PC-3 (cell line): Measurements from ENCODE around the gene NPRL2. TPM values are rescaled to one million over a fixed set of nuclear protein-coding genes. Genes with fewer than 3 reads are reported as not detected.

ENCODE experiments used
- ATAC-seq: fragments of 200-7000 bp; cut with Tn5 transposase; 2 replicates; pipeline ENCODE4 v1.9.1; 2020; ENCODE audit warnings: mild to moderate bottlenecking, moderate library complexity
- BruUV-seq: library from RNA; stranded (reverse); fragments of 400-500 nt; replicated peaks from 2 replicates; lab custom pipeline; 2021; lab: Mats Ljungman, UMichigan
- CTCF ChIA-PET: fragments of 300-600 bp; sonication (Branson Sonifier 250); formaldehyde crosslinking; loops from one replicate; lab custom pipeline; 2022; ENCODE audit warnings: antibody characterized with exemption; lab: Charles Lee
- POLR2A ChIA-PET: fragments of 300-600 bp; sonication (Branson Sonifier 250); formaldehyde crosslinking; loops from one replicate; lab custom pipeline; 2022; ENCODE audit warnings: antibody characterized with exemption; ENCODE audit not compliant: unreplicated experiment; lab: Charles Lee
- DNase-seq: peaks from one replicate; pipeline ENCODE4 v3.0.0-alpha.2; 2015
- H2AFZ ChIP-seq: fragments of 300-600 bp; sonication (generic); 2 replicates; pipeline ENCODE4 v1.6.0; 2016; ENCODE audit warnings: antibody characterized with exemption, low read length
- H3F3A ChIP-seq: fragments of 300-600 bp; sonication (generic); one replicate; pipeline ENCODE4 v1.6.0; 2017; ENCODE audit warnings: antibody characterized with exemption, low read length, control low read depth, mild to moderate bottlenecking; ENCODE audit not compliant: unreplicated experiment
- H3K27ac ChIP-seq: fragments of 300-600 bp; sonication (generic); 2 replicates; pipeline ENCODE4 v1.5.1; 2016; ENCODE audit warnings: mild to moderate bottlenecking, low read length
- H3K27me3 ChIP-seq: fragments of 300-600 bp; sonication (generic); 2 replicates; pipeline ENCODE4 v1.6.1; 2016; ENCODE audit warnings: low read length, mixed read lengths
- H3K36me3 ChIP-seq: fragments of 300-600 bp; sonication (generic); 2 replicates; pipeline ENCODE4 v1.6.1; 2016; ENCODE audit warnings: low read depth, mixed run types, low read length, mixed read lengths
- H3K4me1 ChIP-seq: fragments of 300-600 bp; sonication (generic); 2 replicates; pipeline ENCODE4 v1.5.1; 2016; ENCODE audit warnings: low read length; ENCODE audit not compliant: insufficient read depth
- H3K4me2 ChIP-seq: fragments of 300-600 bp; sonication (generic); 2 replicates; pipeline ENCODE4 v1.6.0; 2016; ENCODE audit warnings: low read length
- H3K4me3 ChIP-seq: fragments of 300-600 bp; sonication (generic); 2 replicates; pipeline ENCODE4 v1.5.1; 2016; ENCODE audit warnings: mild to moderate bottlenecking, low read length, mixed read lengths
- H3K79me2 ChIP-seq: fragments of 300-600 bp; sonication (generic); 2 replicates; pipeline ENCODE4 v1.6.1; 2017; ENCODE audit warnings: low read length, mixed read lengths
- H3K9ac ChIP-seq: fragments of 300-600 bp; sonication (generic); 2 replicates; pipeline ENCODE4 v1.6.0; 2016; ENCODE audit warnings: mild to moderate bottlenecking, low read length
- H3K9me2 ChIP-seq: fragments of 300-600 bp; sonication (generic); replicated peaks from 2 replicates; pipeline ENCODE4 v1.6.1; 2016; ENCODE audit warnings: mixed run types, low read length, mixed read lengths
- H3K9me3 ChIP-seq: fragments of 300-600 bp; sonication (generic); 2 replicates; pipeline ENCODE4 v1.6.1; 2016; ENCODE audit warnings: low read length, mixed read lengths
- H4K20me1 ChIP-seq: fragments of 300-600 bp; sonication (generic); 2 replicates; pipeline ENCODE4 v1.6.1; 2016; ENCODE audit warnings: low read length, mixed read lengths
- CTCF ChIP-seq: fragments of 300-600 bp; sonication (generic); conservative IDR thresholded peaks from 2 replicates; pipeline ENCODE4 v1.5.1; 2017; ENCODE audit warnings: antibody characterized with exemption, low read depth, mild to moderate bottlenecking, low read length
- EZH2 ChIP-seq: fragments of 300-600 bp; sonication (generic); IDR thresholded peaks from one replicate; pipeline ENCODE4 v1.6.1; 2017; ENCODE audit warnings: antibody characterized with exemption, mild to moderate bottlenecking, low read length; ENCODE audit not compliant: unreplicated experiment
- EZH2phosphoT487 ChIP-seq: fragments of 300-600 bp; sonication (generic); IDR thresholded peaks from 2 replicates; pipeline ENCODE4 v1.6.1; 2018; ENCODE audit warnings: mild to moderate bottlenecking, antibody characterized with exemption, low read length, borderline replicate concordance
- intact Hi-C: fragments of 100-400 bp; cut with micrococcal nuclease; formaldehyde crosslinking; loops from 2 replicates; pipeline ENCODE4 v1.9.0; 2023
- total RNA-seq: library from RNA; depleted of rRNA; stranded (reverse); fragments of >200 nt; gene quantifications from 2 replicates; pipeline ENCODE4 v1.2.3, GENCODE V29; 2014

The NPRL2 gene
- total RNA-seq, 1 experiment from 2014 or later, result 56.9 TPM

DNA sequence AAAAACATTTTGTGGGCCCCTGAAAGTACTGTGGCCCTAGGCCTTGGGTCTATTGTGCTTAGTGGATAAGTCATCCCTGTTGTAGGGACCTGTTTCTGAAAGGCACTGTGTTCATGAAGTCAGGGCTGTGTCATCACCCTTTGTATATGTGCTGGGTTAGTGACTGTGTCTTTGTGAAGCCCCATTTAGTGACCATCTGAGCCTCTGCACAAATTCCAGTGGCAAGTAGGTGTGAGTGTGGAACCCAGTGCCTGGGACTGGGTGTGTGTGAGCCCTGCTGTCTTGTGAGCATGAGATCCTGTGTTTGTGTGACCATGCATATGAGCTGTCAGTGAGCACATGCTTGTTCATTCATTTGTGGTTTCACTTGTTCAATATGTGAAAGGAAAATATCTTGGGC is 46.0 kb downstream of the NPRL2 start:
- ChIA-PET CTCF (no interaction called here), POLR2A (no interaction called here)
- Histone ChIP-seq H3K79me2 (0 out of 2 replicates have a peak, but pooled peaks cover 3% of the 10 kb centered on the region), H3K27me3 (no peaks in the 10 kb centered on the region), H3K9me2 (no peaks in the 10 kb centered on the region), H2AFZ (no peak overlapping the region), H3K9me3 (0 out of 2 replicates have a peak, but pooled peaks cover 5% of the 10 kb centered on the region), H3K9ac (no peak overlapping the region), H3K4me1 (peaks cover 10% of the 10 kb centered on the region), H3K27ac (no peak overlapping the region), H3K36me3 (no peaks in the 10 kb centered on the region; the same call in 1 of the 2 replicates), H3K4me2 (no peak overlapping the region), H3F3A (no peaks in the 10 kb centered on the region), H3K4me3 (no peak overlapping the region), H4K20me1 (no peaks in the 10 kb centered on the region)
- DNase-seq (peak; percentile 33), ATAC-seq (no peak)
- intact Hi-C loops, result no loop called here
- TF ChIP-seq EZH2 (no peak), EZH2phosphoT487 (no peak), CTCF (no peak)
- no TSS peak for BruUV-seq

DNA sequence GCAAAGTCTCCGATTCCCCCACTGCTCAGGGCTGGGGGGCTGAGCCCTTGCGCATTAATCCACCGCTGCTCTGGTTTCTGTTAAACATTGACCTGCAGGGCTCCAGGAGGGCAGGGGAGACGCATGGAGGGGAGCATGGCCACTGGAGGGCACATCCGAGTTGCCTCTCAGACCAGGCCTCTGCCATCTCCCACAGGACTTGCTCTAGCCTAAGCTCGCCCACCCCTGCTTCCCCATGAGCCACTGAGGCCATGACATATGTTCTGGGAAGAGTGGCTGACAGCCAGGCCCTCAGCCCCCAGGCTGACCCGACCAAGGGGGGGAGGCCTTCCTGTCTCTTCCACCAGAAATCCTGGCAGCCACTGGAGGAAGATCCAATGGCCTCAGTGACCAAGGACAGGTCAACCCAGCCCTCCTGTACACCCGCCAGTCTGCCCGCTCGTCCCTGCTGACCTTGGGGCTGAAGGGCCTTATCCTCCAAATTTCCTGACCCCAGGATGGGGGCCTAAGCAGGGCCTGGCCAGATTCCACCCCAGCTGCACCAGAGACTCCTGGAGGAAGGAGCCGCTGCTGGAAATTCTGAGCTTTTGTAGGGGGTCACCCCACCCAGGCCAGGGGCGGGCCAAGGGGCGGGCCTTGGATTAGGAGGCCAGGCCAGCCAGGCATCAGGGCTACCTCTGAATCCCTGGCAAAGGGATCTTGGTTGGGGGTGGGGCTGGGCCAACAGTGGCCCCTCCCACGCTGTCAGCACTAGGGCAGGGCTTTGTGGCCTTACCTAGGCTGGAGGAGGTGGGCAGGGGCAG is 47.4 kb downstream of the NPRL2 start, which contains the start of gene HYAL1:
TSS of gene HYAL1 (minus strand) at position 562 of the 803 bp plus-strand sequence. CDS start 618 bp downstream, outside the sequence.
- no peak within 1 kb of the TSS for H3K27ac ChIP-seq
- TF ChIP-seq EZH2 (no peak), CTCF (peak; percentile 28)
- H3K79me2 ChIP-seq, result peaks cover 11% of the 10 kb centered on the region
- ChIA-PET CTCF (interaction anchor here (0.6 to 1.0 kb wide), 2 partner anchors 21 to 170 kb away, joined by 4 to 22 read pairs; no protein-coding TSS in a partner anchor), POLR2A (no interaction called here)
- H3K4me2 ChIP-seq, result no peak within 1 kb of the TSS
- H3K36me3 ChIP-seq, result no peaks in the 10 kb centered on the region; the same call in 1 of the 2 replicates
- H3K4me1 ChIP-seq, result peaks cover 18% of the 10 kb centered on the region
- H3K27me3 ChIP-seq, result no peaks in the 10 kb centered on the region
- no peaks in the 10 kb centered on the region for H3F3A ChIP-seq
- H3K4me3 ChIP-seq, result no peak within 1 kb of the TSS
- ATAC-seq (no peak), DNase-seq (no peak)
- BruUV-seq, result no TSS peak
- intact Hi-C loops, result no loop called here
- H3K9me3 ChIP-seq, result 0 out of 2 replicates have a peak, but pooled peaks cover 5% of the 10 kb centered on the region
- H3K9me2 ChIP-seq, result no peaks in the 10 kb centered on the region
- H4K20me1 ChIP-seq, result no peaks in the 10 kb centered on the region
- no peak within 1 kb of the TSS for H2AFZ ChIP-seq
- H3K9ac ChIP-seq, result no peak within 1 kb of the TSS
